Fibroblast of mammary gland (primary cell): ENCODE data around the gene DLX2.
"Not testable (repeated sequence)": the region's sequence is repeated elsewhere in the genome, so short reads cannot be mapped to it uniquely, and the experiment has no call there.

Experiments
- DNase-seq: peaks from one replicate; pipeline ENCODE4 v3.0.0-alpha.2; 2010; ENCODE audit warnings: low read depth
- H3K4me3 ChIP-seq: 2 replicates; pipeline ENCODE4 v1.5.1; 2011; ENCODE audit warnings: low read depth, mild to moderate bottlenecking, low read length, moderate library complexity; ENCODE audit not compliant: control insufficient read depth
- TF ChIP-seq, protein P1 (sequence below): conservative IDR thresholded peaks from 2 replicates; pipeline ENCODE4 v1.5.1; 2011; ENCODE audit warnings: low read depth, low read length, inconsistent platforms; ENCODE audit not compliant: control insufficient read depth, insufficient read depth

DLX2 gene

DNA sequence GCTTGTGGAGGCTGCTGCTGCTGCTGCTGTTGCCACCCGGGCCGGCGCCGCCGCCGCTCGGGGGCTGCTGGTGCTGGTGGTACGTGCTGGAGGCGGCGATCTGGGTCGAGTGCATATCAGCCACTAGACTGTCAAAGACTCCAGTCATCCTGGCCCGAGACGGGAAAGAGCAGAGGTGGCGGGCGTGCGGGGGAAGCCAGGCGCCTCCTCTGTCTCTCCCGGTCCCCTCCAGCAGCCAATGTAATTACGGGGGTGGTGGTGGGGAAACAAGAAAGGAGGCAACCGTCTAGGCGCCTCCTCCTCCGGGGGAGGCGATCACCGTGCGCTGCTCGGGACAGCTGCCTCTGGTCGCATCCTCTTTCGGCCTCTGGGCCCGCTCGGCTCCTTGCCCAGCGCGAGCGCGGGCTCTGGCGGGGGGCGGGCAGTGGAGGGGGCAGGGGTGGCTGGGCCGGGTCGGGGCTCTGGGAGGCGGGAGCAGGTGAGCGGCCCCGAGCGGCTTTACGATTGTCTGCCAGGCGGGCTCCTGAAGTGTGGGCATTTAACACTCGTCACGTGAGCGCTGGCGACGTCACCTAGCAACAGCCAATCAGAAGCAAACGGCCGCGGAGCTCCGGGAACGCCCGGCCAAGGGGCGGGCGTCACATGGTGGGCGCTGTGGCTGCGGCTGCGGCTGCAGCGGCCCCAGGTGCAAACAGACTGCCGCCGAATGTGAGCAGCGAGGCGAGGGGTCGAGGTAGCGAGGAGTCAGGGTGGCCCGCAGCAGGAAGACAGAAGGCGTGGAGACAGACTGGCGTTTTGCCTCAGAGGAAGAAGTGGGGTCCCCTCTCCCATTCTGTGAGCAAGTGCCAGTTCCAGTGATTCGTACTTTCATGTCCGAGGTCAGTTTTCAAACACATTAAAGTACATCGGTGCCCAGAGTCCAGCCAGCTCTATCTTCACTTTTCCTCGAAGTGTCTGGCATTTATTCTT lies at the start of gene DLX2:
Gene DLX2, minus strand, starts transcription at position 510 of the 969 bp plus-strand sequence. Its CDS starts 362 bp downstream, at position 148.
- TF ChIP-seq, protein P1, sequence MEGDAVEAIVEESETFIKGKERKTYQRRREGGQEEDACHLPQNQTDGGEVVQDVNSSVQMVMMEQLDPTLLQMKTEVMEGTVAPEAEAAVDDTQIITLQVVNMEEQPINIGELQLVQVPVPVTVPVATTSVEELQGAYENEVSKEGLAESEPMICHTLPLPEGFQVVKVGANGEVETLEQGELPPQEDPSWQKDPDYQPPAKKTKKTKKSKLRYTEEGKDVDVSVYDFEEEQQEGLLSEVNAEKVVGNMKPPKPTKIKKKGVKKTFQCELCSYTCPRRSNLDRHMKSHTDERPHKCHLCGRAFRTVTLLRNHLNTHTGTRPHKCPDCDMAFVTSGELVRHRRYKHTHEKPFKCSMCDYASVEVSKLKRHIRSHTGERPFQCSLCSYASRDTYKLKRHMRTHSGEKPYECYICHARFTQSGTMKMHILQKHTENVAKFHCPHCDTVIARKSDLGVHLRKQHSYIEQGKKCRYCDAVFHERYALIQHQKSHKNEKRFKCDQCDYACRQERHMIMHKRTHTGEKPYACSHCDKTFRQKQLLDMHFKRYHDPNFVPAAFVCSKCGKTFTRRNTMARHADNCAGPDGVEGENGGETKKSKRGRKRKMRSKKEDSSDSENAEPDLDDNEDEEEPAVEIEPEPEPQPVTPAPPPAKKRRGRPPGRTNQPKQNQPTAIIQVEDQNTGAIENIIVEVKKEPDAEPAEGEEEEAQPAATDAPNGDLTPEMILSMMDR, result no peak
- H3K4me3 ChIP-seq, result peak within 1 kb of the TSS; percentile 57
- DNase-seq, result peak; percentile 78

DNA sequence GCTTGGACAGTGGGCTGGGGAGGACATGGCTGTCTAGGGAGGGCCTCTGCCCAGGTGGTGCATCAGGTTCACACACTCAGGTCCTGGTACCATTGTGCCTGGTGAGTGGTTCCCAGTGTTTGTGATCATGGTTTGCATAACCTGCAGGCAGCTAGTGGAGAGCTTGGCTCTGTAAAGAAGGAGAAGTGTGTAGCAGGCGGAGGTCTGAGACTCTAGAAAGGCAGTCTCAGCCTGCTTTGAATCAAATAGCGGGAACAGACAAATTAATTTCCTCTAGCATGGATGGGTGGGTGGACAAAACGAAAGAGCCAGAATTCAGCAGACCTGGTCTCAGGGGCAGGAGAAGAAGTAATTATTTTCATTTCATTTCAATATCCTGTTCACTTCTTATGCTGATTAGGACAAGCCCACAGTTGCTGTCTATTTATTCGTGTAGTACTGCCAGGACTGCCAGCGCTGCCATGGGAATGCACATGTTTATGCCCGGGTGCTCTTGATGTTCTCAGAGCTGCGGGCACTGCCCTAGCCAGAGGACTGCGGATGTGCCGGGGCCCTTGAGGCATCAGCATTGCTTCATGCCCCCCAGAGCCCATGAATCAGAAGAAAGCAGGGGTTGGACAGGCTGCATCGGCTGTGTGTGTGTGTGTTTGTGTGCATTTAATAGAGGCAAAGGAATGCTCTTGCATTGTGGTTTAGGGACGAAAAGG lies 45.4 kb upstream of the DLX2 start:
- DNase-seq, result peak; percentile 41
- no peak overlapping the region for H3K4me3 ChIP-seq
- TF ChIP-seq, protein P1, result no peak

DNA sequence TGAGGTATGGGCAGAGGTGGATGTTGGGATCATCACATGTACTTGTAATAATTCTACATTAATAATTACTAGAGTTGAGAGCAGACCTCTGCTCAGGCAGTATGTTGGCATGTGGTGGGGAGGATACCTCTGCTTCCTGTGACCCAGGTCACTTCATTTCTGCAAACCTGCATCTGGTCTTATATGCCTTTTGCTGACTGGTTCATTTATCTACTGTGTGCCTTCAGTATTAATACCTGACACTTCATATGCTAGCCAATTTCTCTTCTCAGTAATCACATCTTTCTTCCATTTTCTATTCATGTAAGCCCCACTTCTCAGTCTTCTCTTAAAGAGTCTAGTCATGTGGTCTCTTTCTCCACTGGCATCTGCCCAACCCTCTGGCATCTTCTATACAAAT lies 41.1 kb upstream of the DLX2 start:
- TF ChIP-seq, protein P1, result no peak
- no peak overlapping the region for H3K4me3 ChIP-seq
- DNase-seq, result no peak

DNA sequence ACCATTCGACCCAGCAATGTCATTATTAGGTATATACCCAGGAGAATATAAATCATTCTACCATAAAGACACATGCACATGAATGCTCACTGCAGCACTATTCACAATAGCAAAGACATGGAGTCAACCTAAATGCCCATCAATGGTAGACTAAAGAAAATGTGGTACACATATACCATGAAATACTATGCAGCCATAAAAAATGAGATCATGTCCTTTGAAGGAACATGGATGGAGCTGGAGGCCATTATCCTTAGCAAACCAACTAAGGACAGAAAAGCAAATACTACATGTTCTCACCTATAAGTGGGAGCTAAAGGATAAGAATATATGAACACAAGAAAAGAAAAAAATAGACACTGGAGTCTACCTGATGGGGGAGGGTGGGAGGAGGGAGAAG lies 36.0 kb upstream of the DLX2 start:
- DNase-seq, H3K4me3 ChIP-seq: not testable (repeated sequence)

DNA sequence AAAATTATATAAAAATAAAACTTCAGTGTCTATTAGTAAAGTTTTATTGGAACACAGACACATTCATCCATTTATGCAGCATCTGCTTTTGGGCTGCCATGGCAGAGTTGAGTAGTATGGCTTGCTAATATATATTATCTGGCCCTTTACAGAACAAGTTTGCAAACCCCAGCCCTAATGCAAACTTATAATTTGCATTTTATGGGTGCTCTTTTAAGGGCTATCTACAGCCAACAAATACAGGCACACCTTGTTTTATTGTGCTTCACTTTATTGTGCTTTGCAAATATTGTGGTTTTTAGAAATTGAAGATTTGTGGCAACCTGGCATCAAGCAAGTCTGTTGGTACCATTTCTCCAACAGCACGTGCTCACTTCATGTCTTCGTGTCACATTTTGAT lies 35.2 kb upstream of the DLX2 start:
- H3K4me3 ChIP-seq, result no peak overlapping the region
- TF ChIP-seq, protein P1, result no peak
- DNase-seq, result no peak

DNA sequence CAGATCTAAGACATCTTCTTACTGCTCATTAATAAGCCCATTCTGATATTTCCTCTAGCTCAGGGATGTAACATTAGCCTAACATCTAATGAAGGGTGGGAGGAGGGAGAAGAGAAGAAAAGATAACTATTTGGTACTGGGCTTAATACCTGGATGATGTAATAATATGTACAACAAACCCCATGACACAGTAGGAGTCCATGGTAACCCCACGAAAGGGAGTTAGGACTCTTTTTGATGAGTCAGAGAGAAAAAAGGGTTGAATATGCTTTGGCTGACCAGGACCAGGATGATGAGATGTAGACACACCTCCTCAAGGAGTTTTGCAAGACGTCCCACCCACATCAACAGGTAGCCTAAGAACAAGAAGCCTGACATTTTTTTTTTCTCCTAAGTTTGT lies 34.4 kb upstream of the DLX2 start:
- no peak overlapping the region for H3K4me3 ChIP-seq
- no peak for DNase-seq
- TF ChIP-seq, protein P1, result no peak

DNA sequence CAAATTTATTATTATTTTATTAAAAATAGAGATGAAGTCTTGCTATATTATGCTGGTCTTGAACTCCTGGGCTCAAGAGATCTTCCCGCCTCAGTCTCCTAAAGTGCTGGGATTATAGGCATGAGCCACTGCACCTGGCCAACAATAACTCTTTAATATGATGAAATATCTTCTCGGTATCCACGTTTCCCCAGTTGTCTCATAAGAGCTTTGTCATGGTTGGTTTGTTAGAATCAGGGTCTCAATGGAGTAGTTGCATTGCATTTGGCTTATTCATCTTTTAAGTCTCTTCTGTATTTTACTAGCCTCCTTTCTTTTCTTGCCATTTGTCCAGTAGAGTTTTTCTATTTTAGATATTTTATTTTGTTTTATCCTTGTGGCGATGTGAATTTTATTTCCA lies 32.7 kb upstream of the DLX2 start:
- DNase-seq, result no peak
- no peak overlapping the region for H3K4me3 ChIP-seq
- TF ChIP-seq, protein P1, result no peak
